ENCODE data around the gene STPG4. TPM values are rescaled to one million over a fixed set of nuclear protein-coding genes. Genes with fewer than 3 reads are reported as not detected.

STPG4 gene
- total RNA-seq, 4 donors from 2014 or later: not detected

GRCh38 chr2:47040651-47041050 is 114.5 kb downstream of the STPG4 start:
- WGBS: 69% methylated on average over 9 of the region's 10 CpGs
- Histone ChIP-seq H3K27me3 (no peaks in the 10 kb centered on the region), H3K4me1 (peaks cover 60 to 91% (median 90%) of the 10 kb centered on the region in 4 donors), H3K4me3 (no peak overlapping the region), H3K36me3 (peaks cover 0 to 20% (median 5%) of the 10 kb centered on the region in 4 donors), H3K27ac (replicated peaks in 1 of 4) (peak overlapping the region; percentile 84 to 97 (median 92)), H3K9me3 (no peaks in the 10 kb centered on the region)
- no peak for TF ChIP-seq EP300 (IDR thresholded peaks at IDR 0.05)
- no peak for TF ChIP-seq POLR2AphosphoS5 (IDR thresholded peaks at IDR 0.05)
- TF ChIP-seq POLR2A (IDR thresholded peaks at IDR 0.05; ENCODE audit: low read depth): no peak
- intact Hi-C loops (cut with DNase I): no loop called here
- no peak for DNase-seq (ENCODE audit: extremely low spot score)

DNA sequence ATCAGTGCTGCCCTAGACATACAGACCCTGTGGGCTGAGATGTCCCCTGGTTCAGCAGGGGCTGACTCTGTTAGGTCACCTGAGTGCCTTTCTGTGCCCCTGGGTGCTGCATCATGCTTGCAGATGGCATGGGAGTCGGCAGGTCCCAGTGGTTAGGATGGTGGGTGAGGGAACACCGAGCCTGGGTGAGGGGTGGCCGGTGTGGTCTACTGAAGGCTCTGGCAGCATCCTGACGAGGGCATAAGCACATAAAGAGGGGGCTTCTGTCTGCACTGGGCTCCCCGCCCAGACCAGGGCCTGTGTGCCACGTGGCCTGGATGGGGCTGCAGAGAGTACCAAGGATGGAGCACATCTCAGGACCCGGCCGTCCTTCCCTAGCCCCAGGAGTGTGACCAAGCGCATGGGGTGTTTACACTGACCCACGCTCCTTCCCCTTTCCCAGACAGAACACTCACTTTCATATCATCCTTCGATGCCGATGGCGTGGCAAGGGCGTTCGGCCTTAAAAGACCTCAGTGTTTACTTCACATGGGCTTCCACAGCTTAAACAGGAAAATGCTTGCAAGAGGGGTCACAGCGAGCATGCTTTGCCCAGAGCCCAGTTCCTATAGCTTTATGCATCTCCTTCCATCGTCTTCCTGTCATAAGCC is 115.1 kb downstream of the STPG4 start:
- WGBS: 86% methylated on average over 14 of the region's 17 CpGs
- intact Hi-C loops (cut with DNase I): no loop called here
- peaks cover 66 to 97% (median 96%) of the 10 kb centered on the region in 4 donors for H3K4me1 ChIP-seq
- H3K36me3 ChIP-seq: peaks cover 0 to 15% (median 2%) of the 10 kb centered on the region in 4 donors
- TF ChIP-seq POLR2A (IDR thresholded peaks at IDR 0.05; ENCODE audit: low read depth) (no peak), POLR2AphosphoS5 (IDR thresholded peaks at IDR 0.05) (no peak), EP300 (IDR thresholded peaks at IDR 0.05) (no peak)
- TF ChIP-seq, protein P1, sequence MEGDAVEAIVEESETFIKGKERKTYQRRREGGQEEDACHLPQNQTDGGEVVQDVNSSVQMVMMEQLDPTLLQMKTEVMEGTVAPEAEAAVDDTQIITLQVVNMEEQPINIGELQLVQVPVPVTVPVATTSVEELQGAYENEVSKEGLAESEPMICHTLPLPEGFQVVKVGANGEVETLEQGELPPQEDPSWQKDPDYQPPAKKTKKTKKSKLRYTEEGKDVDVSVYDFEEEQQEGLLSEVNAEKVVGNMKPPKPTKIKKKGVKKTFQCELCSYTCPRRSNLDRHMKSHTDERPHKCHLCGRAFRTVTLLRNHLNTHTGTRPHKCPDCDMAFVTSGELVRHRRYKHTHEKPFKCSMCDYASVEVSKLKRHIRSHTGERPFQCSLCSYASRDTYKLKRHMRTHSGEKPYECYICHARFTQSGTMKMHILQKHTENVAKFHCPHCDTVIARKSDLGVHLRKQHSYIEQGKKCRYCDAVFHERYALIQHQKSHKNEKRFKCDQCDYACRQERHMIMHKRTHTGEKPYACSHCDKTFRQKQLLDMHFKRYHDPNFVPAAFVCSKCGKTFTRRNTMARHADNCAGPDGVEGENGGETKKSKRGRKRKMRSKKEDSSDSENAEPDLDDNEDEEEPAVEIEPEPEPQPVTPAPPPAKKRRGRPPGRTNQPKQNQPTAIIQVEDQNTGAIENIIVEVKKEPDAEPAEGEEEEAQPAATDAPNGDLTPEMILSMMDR (IDR thresholded peaks at IDR 0.05): no peak
- DNase-seq (ENCODE audit: extremely low spot score): no peak
- H3K27ac ChIP-seq (replicated peaks in 1 of 4): peak overlapping the region; percentile 84 to 97 (median 92)
- no peaks in the 10 kb centered on the region for H3K9me3 ChIP-seq
- H3K27me3 ChIP-seq: no peaks in the 10 kb centered on the region
- H3K4me3 ChIP-seq: no peak overlapping the region

DNA sequence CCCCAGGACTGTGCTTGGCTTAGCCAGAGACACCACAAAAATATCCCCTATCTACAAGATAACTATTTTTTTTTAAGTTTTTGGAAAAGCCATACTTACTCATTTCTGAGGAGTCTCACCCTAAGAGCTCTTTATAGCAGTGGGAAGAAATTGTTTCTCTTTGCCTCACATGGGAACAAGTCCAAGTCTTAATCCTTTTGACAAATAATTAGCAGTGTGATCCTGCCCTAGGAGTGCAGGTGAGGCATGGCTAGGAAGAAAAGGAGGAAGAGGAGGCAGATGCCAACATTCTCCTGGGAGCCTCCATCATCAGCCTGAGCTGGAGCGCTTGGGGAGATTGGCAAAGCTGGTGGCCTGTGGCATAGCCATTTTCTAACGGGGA is 115.6 kb downstream of the STPG4 start:
- intact Hi-C loops (cut with DNase I): no loop called here
- peaks cover 72 to 100% (median 100%) of the 10 kb centered on the region in 4 donors for H3K4me1 ChIP-seq
- peak overlapping the region; percentile 84 to 97 (median 92) for H3K27ac ChIP-seq (replicated peaks in 1 of 4)
- H3K36me3 ChIP-seq: peaks cover 0 to 10% (median 2%) of the 10 kb centered on the region in 4 donors
- H3K27me3 ChIP-seq: no peaks in the 10 kb centered on the region
- TF ChIP-seq, protein P1 (IDR thresholded peaks at IDR 0.05): no peak
- TF ChIP-seq POLR2A (IDR thresholded peaks at IDR 0.05; ENCODE audit: low read depth) (no peak), EP300 (IDR thresholded peaks at IDR 0.05) (no peak), POLR2AphosphoS5 (IDR thresholded peaks at IDR 0.05) (no peak)
- H3K4me3 ChIP-seq: no peak overlapping the region
- H3K9me3 ChIP-seq: no peaks in the 10 kb centered on the region
- 60% methylated on average over 2 of the region's 2 CpGs for WGBS
- DNase-seq (ENCODE audit: extremely low spot score): no peak

GRCh38 chr2:47038656-47039488 is 116.2 kb downstream of the STPG4 start:
- H3K4me1 ChIP-seq: peaks cover 72 to 100% (median 100%) of the 10 kb centered on the region in 4 donors
- DNase-seq (ENCODE audit: extremely low spot score): no peak
- intact Hi-C loops (cut with DNase I): no loop called here

More at GRCh38 chr2:47038656-47039488, 116.2 kb downstream of the STPG4 start:
- H3K27me3 ChIP-seq: no peaks in the 10 kb centered on the region
- H3K36me3 ChIP-seq: peaks cover 0 to 4% (median 2%) of the 10 kb centered on the region in 4 donors
- peak overlapping the region; percentile 84 to 97 (median 92) for H3K27ac ChIP-seq (replicated peaks in 1 of 4)
- no peak for TF ChIP-seq POLR2A (IDR thresholded peaks at IDR 0.05; ENCODE audit: low read depth)
- no peak for TF ChIP-seq EP300 (IDR thresholded peaks at IDR 0.05)
- TF ChIP-seq, protein P1 (IDR thresholded peaks at IDR 0.05): no peak
- no peak for TF ChIP-seq POLR2AphosphoS5 (IDR thresholded peaks at IDR 0.05)
- H3K9me3 ChIP-seq: no peaks in the 10 kb centered on the region
- H3K4me3 ChIP-seq: no peak overlapping the region
- 65% methylated on average over 8 of the region's 9 CpGs for WGBS

All from esophagus muscularis mucosa (tissue), 4 donors.